Muscle of back (tissue), 11 donors: ENCODE measurements around the gene STRN. TPM values are rescaled to one million over a fixed set of nuclear protein-coding genes. Genes with fewer than 3 reads are reported as not detected.
"Not testable (repeated sequence)": the region's sequence is repeated elsewhere in the genome, so short reads cannot be mapped to it uniquely, and the experiment has no call there.

Experiments
- DNase-seq, 3 donors: peaks; one replicate each; pipeline versions ENCODE4 v3.0.0 to v3.0.0-alpha.2; 2013
- polyA plus RNA-seq, 10 donors: library from polyadenylated mRNA; unstranded; fragments of 120-200 nt; gene quantifications; one replicate each; pipeline ENCODE4 v1.2.1, GENCODE V29; 2013; ENCODE audit not compliant: insufficient read length in 10 of 10

Gene STRN
- polyA plus RNA-seq, 10 donors: 15.9 to 30.2 (median 20.2) TPM

- no peak for DNase-seq
Observed at GRCh38 chr2:36843838-36844237, 122.5 kb downstream of the STRN start.

GRCh38 chr2:36839976-36840617, 126.2 kb downstream of the STRN start:
- DNase-seq: no peak

DNA sequence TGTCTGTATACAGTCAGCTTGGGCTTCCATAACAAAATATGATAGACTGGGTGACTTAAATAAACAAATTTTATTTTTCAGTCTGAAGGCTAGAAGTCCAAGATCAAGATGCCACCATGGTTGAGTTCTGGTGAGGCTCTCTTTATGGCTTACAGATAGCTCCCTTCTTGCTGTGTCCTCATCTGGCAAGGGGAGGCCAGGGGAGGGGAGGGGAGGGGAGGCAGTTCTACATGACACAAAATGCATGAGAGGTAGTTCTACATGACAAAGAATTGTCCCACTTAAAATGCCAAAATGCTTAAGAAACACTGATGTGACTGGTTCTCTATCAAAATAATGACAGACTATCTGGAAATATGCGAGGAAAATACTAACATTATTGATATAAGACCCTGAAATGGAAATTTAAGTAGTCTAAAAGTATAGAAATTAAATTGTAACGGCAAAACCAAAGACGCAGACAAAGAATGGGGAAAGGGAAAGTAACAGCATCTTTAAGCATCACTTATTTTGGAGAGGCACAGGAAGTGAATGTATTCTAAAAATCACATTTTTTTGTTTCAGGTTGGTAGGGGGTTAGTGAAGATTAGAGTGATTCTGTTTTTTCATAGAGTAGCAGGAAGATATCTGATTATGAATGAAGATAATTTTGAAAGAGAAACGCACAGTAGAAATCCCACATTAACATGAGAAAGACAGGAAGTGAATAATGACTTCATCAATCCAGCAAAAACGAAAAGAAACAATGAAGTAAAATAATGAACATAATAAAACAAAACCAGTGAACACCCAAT, 131.4 kb downstream of the STRN start:
- DNase-seq: no peak

GRCh38 chr2:36834203-36834602, 132.1 kb downstream of the STRN start:
- DNase-seq: no peak

DNA sequence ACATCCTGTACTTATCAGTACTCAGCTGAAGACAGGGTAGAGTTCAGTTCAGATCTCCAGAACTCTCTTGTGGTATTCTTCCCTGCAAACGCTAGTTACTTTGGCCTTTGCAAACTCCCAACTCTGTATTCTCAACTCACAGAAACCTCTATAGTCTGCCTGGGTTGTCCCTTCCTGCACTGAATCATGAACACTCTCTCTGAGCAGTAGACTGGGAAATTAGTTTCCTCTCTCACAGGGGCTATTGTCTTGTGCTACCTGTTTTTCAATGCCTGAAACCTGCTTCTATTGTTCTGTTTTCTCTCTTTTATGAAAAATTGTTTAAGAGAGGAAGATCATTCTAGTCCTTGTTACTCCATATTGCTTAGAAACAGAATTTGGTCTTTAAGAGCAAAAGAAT, 135.2 kb downstream of the STRN start:
- no peak for DNase-seq

GRCh38 chr2:36824683-36825082, 141.7 kb downstream of the STRN start:
- not testable (repeated sequence) for DNase-seq

DNA sequence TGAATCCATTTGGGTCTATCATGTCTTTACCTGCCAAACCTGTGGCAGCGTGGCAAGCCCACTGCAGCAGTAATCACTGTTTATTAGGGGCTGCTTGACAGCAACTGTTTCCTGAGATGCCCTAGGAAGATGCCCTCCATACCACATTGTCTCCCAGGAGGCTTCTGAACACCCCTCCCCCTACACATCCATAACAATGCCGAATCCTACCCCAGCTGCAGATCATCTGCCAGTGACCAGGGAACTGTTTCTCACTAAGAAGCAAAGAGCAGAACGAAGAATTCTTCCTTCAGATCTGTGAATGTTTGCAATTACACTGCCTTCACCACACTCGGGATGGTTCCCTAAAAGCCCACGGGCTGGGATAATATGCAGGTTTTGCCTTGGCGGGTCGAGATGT, 142.1 kb downstream of the STRN start:
- DNase-seq: no peak

DNA sequence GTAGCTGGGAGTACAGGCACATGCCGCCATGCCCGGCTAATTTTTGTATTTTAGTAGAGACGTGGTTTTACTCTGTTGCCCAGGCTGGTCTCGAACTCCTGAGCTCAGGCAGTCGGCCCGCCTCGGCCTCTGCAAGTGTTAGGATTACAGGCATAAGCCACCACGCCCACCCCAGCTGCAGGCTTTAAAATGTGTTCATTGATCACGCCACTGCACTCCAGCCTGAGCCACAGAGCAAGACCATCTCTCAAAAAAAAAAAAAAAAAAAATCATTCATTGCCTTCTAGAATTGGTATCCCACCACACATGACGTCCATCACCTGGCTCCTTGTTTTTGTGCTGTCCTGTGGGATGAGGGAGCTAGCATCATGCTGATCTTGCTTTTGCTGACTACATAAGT, 142.5 kb downstream of the STRN start:
- no peak for DNase-seq

DNA sequence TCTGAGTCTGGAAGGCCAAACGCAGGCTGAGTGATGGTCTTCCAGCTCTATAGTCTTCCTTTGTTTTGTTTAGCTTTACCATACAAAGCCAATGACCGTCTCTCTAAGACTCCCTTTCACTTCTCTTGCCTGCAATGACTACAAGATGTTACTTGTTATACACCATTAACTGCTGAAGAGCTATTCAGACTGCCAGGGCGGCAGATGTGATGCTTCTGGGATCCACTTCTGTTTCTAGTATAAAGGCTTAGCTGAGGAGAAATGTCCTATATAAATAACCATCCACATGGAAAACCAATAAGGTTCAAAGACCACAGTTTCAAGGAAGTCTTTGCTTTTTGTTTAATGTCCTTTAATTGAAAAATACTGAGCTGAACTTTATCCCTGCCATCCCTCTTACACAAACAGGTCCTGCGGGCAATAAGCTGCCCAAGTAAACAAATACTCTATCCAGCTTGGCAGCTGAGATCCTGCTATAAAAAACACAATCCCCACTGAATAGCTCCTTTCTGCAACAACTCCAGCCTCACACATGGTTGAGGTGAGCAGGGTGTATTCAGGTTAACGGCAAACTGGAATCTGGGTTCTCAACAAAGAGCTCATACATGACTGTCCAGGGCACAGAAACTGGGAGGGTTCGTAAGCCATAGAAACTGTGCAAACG, 145.3 kb downstream of the STRN start:
- DNase-seq: no peak

- DNase-seq: no peak
Observed at GRCh38 chr2:36819095-36819711, 147.1 kb downstream of the STRN start.

DNA sequence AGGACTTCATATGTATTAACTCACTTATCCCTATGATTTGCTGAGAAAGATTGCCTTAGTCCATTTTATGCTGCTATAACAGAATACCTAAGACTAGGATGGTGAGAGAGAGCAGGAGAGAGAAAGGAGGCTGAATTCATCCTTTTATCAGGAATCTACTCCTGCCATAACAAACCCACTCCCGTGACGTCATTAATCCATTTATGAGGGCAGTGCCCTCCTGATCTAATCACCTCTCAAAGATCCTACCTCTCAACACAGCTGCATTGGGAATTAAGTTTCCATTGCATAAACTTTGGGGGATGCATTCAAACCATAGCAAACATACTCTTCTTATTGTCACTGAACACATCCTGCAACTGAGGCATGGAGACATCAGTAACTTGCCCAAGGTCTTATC, 147.8 kb downstream of the STRN start:
- DNase-seq: no peak

GRCh38 chr2:36812196-36812595, 154.1 kb downstream of the STRN start:
- no peak for DNase-seq

GRCh38 chr2:36811071-36811470, 155.3 kb downstream of the STRN start:
- DNase-seq: no peak

DNA sequence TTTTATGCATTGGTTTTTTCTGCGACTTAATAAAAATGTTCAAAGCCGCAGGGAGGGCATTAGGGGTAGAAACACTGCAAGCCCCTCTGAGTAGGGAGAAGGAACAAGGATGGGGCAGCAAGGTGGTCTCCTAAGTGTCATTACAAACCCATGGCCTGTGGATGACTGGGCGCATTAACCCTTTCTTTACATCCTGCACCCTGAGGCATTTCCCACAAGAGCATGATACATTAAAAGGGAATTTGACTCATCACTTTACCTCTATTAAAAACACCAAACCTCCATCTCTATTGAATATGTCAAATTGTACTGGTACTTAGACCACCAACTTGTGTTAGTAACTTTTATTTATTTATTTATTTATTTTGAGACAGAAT, 157.3 kb downstream of the STRN start:
- DNase-seq: no peak

GRCh38 chr2:36808386-36809068, 157.8 kb downstream of the STRN start:
- no peak for DNase-seq

GRCh38 chr2:36807223-36807886, 159.0 kb downstream of the STRN start:
- DNase-seq: no peak

DNA sequence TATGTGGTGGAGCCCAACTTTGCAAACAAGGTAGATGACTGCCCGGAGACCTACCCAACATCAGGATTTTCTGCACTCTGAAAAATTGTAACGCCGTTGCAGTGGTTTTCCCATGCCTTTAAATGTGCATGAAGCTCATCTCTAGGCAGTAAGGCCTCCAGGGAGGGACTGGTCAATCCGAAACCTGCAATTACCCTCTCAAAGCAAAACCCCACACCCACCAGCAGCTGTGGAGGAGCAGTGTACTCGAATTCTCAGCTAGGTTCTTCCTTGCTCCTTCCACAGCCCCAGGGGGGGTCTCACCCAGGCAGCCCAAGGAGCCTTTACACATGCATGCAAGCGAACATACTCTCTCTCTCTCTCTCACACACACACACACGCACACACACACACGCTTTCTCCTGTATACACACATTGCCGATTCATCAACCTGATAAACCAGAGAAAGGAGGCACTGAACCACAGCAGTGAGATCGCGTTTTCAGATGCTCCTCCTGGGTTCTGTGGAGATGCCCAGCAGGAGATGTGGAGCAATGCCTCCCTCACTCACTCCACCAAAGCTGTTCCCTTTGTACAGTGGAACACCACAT, 160.6 kb downstream of the STRN start:
- no peak for DNase-seq

GRCh38 chr2:36802952-36803351, 163.4 kb downstream of the STRN start:
- DNase-seq: no peak

DNA sequence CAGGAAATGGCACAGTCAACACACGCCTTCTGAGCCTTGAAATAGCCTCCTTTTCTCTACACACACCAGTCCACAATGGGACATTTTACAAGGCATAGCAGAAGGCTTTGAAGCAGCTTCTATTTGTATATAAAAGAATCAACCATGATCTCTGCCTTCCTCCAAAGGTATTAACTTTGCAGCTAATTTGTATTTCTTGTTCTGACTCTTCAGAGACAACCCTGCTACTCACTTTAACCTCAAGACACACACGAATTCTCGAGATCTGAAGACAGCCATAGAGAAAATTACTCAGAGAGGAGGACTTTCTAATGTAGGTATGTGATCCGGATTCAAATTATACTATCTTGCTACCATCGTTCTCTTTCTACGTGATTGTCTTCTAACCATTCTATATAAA, 165.2 kb downstream of the STRN start:
- no peak for DNase-seq

- DNase-seq: no peak
Observed at GRCh38 chr2:36800381-36800780, 166.0 kb downstream of the STRN start.

DNA sequence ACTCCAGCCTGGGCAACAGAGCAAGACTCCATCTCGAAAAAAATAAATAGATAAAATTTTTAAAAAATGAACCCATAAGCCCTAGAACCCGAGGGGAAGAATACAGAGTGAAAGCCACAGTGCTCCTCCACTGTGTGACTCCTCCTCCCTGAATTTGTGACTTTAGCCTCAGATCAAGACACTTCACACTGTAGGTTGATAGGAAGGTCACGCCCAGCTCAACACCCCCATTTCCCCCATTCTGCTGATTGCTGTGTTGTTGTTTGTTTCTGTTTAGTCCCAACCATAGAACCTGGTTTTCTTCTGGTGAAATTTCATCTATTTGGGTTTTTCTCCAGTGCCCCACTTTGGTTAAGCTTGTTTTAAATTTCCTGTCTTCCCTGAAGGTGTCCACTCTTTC, 167.6 kb downstream of the STRN start:
- no peak for DNase-seq
